Measurements from ENCODE around the gene NAA30.

The NAA30 gene

DNA sequence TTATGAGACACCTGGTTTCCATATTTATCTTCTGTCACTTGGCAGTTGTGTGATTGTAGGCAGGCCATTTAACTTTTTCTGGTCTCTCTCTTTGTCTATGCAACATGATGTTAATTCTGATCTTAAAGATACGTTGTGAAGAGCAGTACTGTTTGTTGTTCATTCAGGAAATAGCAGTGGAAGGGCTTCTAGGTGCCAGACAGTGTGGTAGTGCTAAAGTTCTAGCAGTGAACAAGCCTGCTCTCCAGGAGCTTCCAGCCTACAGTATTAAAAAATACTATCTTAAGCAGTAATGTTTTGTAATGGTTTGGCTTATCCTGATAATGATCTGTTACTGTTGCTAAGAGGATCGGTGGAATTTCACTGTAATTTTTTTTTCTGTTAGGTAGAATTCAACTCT is 15.2 kb downstream of the NAA30 start:
- H3K27me3 ChIP-seq (ENCODE audit: insufficient read depth, low read length), result no peaks in the 10 kb centered on the region
- no peak overlapping the region for H3K4me3 ChIP-seq (ENCODE audit: low read length)
- no peaks in the 10 kb centered on the region for H3K4me1 ChIP-seq (ENCODE audit: insufficient read depth, low read length)
- H2AFZ ChIP-seq (ENCODE audit: low read depth, low read length), result no peak overlapping the region
- H3K9me3 ChIP-seq (ENCODE audit: low read length), result no peaks in the 10 kb centered on the region
- peaks cover 31% of the 10 kb centered on the region for H3K36me3 ChIP-seq (ENCODE audit: insufficient read depth, low read length)

GRCh38 chr14:57408037-57408436 is 17.7 kb downstream of the NAA30 start:
- Histone ChIP-seq H2AFZ (ENCODE audit: low read depth, low read length) (no peak overlapping the region), H3K36me3 (ENCODE audit: insufficient read depth, low read length) (peaks cover 27% of the 10 kb centered on the region), H3K27me3 (ENCODE audit: insufficient read depth, low read length) (no peaks in the 10 kb centered on the region), H3K4me1 (ENCODE audit: insufficient read depth, low read length) (no peaks in the 10 kb centered on the region), H3K4me3 (ENCODE audit: low read length) (no peak overlapping the region), H3K9me3 (ENCODE audit: low read length) (no peaks in the 10 kb centered on the region)

- Histone ChIP-seq H3K9me3 (ENCODE audit: low read length) (no peaks in the 10 kb centered on the region), H2AFZ (ENCODE audit: low read depth, low read length) (no peak overlapping the region), H3K4me1 (ENCODE audit: insufficient read depth, low read length) (no peaks in the 10 kb centered on the region), H3K4me3 (ENCODE audit: low read length) (no peak overlapping the region), H3K36me3 (ENCODE audit: insufficient read depth, low read length) (peaks cover 27% of the 10 kb centered on the region), H3K27me3 (ENCODE audit: insufficient read depth, low read length) (no peaks in the 10 kb centered on the region)
Observed at GRCh38 chr14:57408634-57409033, 18.2 kb downstream of the NAA30 start.

DNA sequence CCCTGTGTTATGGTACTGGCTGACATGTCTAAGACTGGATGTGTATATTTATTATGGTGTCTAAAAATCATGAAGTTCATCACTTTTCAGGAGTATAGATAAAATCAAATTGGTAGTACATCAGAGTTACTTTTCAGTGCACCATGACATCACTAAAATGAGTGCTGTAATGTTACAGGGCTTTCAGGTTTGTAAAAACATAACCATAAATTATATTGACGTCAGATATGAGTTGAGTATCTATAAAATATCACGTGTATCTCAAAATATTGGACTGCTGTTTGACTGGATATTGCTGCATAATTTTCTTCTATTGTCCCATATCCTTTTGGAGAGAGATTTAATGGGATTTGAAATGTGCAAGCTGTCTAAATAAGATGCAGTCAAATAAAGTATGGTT is 22.0 kb downstream of the NAA30 start:
- no peak overlapping the region for H2AFZ ChIP-seq (ENCODE audit: low read depth, low read length)
- H3K4me3 ChIP-seq (ENCODE audit: low read length), result no peak overlapping the region
- peaks cover 11% of the 10 kb centered on the region for H3K36me3 ChIP-seq (ENCODE audit: insufficient read depth, low read length)
- H3K9me3 ChIP-seq (ENCODE audit: low read length), result no peaks in the 10 kb centered on the region
- no peaks in the 10 kb centered on the region for H3K4me1 ChIP-seq (ENCODE audit: insufficient read depth, low read length)
- no peaks in the 10 kb centered on the region for H3K27me3 ChIP-seq (ENCODE audit: insufficient read depth, low read length)

- Histone ChIP-seq H3K9me3 (ENCODE audit: low read length) (no peaks in the 10 kb centered on the region), H2AFZ (ENCODE audit: low read depth, low read length) (no peak overlapping the region), H3K4me1 (ENCODE audit: insufficient read depth, low read length) (no peaks in the 10 kb centered on the region), H3K27me3 (ENCODE audit: insufficient read depth, low read length) (no peaks in the 10 kb centered on the region), H3K4me3 (ENCODE audit: low read length) (no peak overlapping the region), H3K36me3 (ENCODE audit: insufficient read depth, low read length) (peaks cover 9% of the 10 kb centered on the region)
Observed at GRCh38 chr14:57413849-57414248, 23.5 kb downstream of the NAA30 start.

GRCh38 chr14:57417228-57417627 is 26.8 kb downstream of the NAA30 start:
- Histone ChIP-seq H3K27me3 (ENCODE audit: insufficient read depth, low read length) (no peaks in the 10 kb centered on the region), H2AFZ (ENCODE audit: low read depth, low read length) (no peak overlapping the region), H3K36me3 (ENCODE audit: insufficient read depth, low read length) (no peaks in the 10 kb centered on the region), H3K9me3 (ENCODE audit: low read length) (no peaks in the 10 kb centered on the region), H3K4me3 (ENCODE audit: low read length) (no peak overlapping the region), H3K4me1 (ENCODE audit: insufficient read depth, low read length) (no peaks in the 10 kb centered on the region)

GRCh38 chr14:57418999-57419398 is 28.6 kb downstream of the NAA30 start:
- H3K4me1 ChIP-seq (ENCODE audit: insufficient read depth, low read length), result no peaks in the 10 kb centered on the region
- H3K36me3 ChIP-seq (ENCODE audit: insufficient read depth, low read length), result no peaks in the 10 kb centered on the region
- no peak overlapping the region for H3K4me3 ChIP-seq (ENCODE audit: low read length)
- H3K27me3 ChIP-seq (ENCODE audit: insufficient read depth, low read length), result no peaks in the 10 kb centered on the region
- H3K9me3 ChIP-seq (ENCODE audit: low read length), result no peaks in the 10 kb centered on the region
- H2AFZ ChIP-seq (ENCODE audit: low read depth, low read length), result no peak overlapping the region

GRCh38 chr14:57420033-57420432 is 29.6 kb downstream of the NAA30 start:
- Histone ChIP-seq H2AFZ (ENCODE audit: low read depth, low read length) (no peak overlapping the region), H3K9me3 (ENCODE audit: low read length) (no peaks in the 10 kb centered on the region), H3K27me3 (ENCODE audit: insufficient read depth, low read length) (no peaks in the 10 kb centered on the region), H3K4me1 (ENCODE audit: insufficient read depth, low read length) (no peaks in the 10 kb centered on the region), H3K36me3 (ENCODE audit: insufficient read depth, low read length) (no peaks in the 10 kb centered on the region), H3K4me3 (ENCODE audit: low read length) (no peak overlapping the region)

GRCh38 chr14:57420986-57421385 is 30.6 kb downstream of the NAA30 start:
- Histone ChIP-seq H3K27me3 (ENCODE audit: insufficient read depth, low read length) (no peaks in the 10 kb centered on the region), H2AFZ (ENCODE audit: low read depth, low read length) (no peak overlapping the region), H3K4me3 (ENCODE audit: low read length) (no peak overlapping the region), H3K4me1 (ENCODE audit: insufficient read depth, low read length) (no peaks in the 10 kb centered on the region), H3K9me3 (ENCODE audit: low read length) (no peaks in the 10 kb centered on the region), H3K36me3 (ENCODE audit: insufficient read depth, low read length) (no peaks in the 10 kb centered on the region)

GRCh38 chr14:57435923-57436322 is 45.5 kb downstream of the NAA30 start:
- no peaks in the 10 kb centered on the region for H3K9me3 ChIP-seq (ENCODE audit: low read length)
- no peak overlapping the region for H3K4me3 ChIP-seq (ENCODE audit: low read length)
- no peaks in the 10 kb centered on the region for H3K4me1 ChIP-seq (ENCODE audit: insufficient read depth, low read length)
- no peak overlapping the region for H2AFZ ChIP-seq (ENCODE audit: low read depth, low read length)
- no peaks in the 10 kb centered on the region for H3K27me3 ChIP-seq (ENCODE audit: insufficient read depth, low read length)
- H3K36me3 ChIP-seq (ENCODE audit: insufficient read depth, low read length), result no peaks in the 10 kb centered on the region

DNA sequence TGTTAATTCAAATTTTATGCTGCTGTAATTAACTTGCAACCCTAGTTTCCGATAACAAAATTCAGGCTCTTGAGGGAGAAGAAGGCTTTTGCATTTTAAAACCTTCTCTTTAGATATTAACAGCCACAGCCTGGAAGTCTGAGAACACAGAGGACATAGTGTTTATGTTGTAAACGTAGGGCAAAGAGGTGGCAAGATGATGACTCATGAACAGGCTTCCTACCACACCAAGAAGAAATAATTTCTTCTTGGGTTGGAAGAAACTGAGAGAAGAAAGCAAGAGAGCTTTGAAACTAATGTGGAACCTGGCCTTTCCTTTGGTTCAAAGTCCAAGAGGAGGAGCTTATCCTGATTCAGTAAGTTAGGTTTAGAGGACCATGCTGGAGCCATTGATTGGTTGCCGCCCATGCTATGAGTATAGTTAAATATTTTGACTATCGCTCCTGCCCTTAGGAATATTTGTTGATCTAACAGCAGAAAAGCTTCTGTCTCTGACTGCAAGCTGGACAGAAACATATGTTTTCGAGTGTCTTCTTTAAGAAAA is 71.5 kb downstream of the NAA30 start:
- H3K36me3 ChIP-seq (ENCODE audit: insufficient read depth, low read length), result no peaks in the 10 kb centered on the region
- no peak overlapping the region for H3K4me3 ChIP-seq (ENCODE audit: low read length)
- no peaks in the 10 kb centered on the region for H3K27me3 ChIP-seq (ENCODE audit: insufficient read depth, low read length)
- H3K9me3 ChIP-seq (ENCODE audit: low read length), result no peaks in the 10 kb centered on the region
- no peaks in the 10 kb centered on the region for H3K4me1 ChIP-seq (ENCODE audit: insufficient read depth, low read length)
- no peak overlapping the region for H2AFZ ChIP-seq (ENCODE audit: low read depth, low read length)

GRCh38 chr14:57462551-57462950 is 72.2 kb downstream of the NAA30 start:
- H3K9me3 ChIP-seq (ENCODE audit: low read length), result no peaks in the 10 kb centered on the region
- H3K27me3 ChIP-seq (ENCODE audit: insufficient read depth, low read length), result no peaks in the 10 kb centered on the region
- no peak overlapping the region for H2AFZ ChIP-seq (ENCODE audit: low read depth, low read length)
- H3K4me3 ChIP-seq (ENCODE audit: low read length), result no peak overlapping the region
- no peaks in the 10 kb centered on the region for H3K36me3 ChIP-seq (ENCODE audit: insufficient read depth, low read length)
- H3K4me1 ChIP-seq (ENCODE audit: insufficient read depth, low read length), result no peaks in the 10 kb centered on the region

GRCh38 chr14:57464008-57464730 is 73.8 kb downstream of the NAA30 start:
- Histone ChIP-seq H3K27me3 (ENCODE audit: insufficient read depth, low read length) (no peaks in the 10 kb centered on the region), H2AFZ (ENCODE audit: low read depth, low read length) (no peak overlapping the region), H3K36me3 (ENCODE audit: insufficient read depth, low read length) (no peaks in the 10 kb centered on the region)

More at GRCh38 chr14:57464008-57464730, 73.8 kb downstream of the NAA30 start:
- Histone ChIP-seq H3K4me3 (ENCODE audit: low read length) (no peak overlapping the region), H3K4me1 (ENCODE audit: insufficient read depth, low read length) (no peaks in the 10 kb centered on the region), H3K9me3 (ENCODE audit: low read length) (no peaks in the 10 kb centered on the region)

All from neuron (in vitro differentiated cells).